Kidney capillary endothelial cell (primary cell): ENCODE data around the gene LGMN.
"Not testable (repeated sequence)": the region's sequence is repeated elsewhere in the genome, so short reads cannot be mapped to it uniquely, and the experiment has no call there.

Experiments
- DNase-seq: peaks from one replicate; pipeline ENCODE4 v3.0.0-alpha.2; 2018; ENCODE audit warnings: low spot score

Gene LGMN

DNA sequence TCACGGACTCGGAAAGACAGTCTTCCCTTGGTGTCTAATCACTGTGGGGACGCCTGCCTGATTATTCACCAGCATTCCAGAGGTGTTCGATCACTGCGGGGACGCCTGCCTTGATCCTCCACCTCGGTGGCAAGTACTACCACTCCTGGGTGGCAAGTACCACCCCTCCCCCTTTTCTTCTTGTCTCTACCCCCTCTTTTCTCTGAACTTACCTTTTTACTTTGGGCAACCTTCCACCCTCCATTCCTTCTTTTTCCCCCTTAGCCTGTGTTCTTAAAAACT is 12.0 kb upstream of the LGMN start:
- no peak for DNase-seq

DNA sequence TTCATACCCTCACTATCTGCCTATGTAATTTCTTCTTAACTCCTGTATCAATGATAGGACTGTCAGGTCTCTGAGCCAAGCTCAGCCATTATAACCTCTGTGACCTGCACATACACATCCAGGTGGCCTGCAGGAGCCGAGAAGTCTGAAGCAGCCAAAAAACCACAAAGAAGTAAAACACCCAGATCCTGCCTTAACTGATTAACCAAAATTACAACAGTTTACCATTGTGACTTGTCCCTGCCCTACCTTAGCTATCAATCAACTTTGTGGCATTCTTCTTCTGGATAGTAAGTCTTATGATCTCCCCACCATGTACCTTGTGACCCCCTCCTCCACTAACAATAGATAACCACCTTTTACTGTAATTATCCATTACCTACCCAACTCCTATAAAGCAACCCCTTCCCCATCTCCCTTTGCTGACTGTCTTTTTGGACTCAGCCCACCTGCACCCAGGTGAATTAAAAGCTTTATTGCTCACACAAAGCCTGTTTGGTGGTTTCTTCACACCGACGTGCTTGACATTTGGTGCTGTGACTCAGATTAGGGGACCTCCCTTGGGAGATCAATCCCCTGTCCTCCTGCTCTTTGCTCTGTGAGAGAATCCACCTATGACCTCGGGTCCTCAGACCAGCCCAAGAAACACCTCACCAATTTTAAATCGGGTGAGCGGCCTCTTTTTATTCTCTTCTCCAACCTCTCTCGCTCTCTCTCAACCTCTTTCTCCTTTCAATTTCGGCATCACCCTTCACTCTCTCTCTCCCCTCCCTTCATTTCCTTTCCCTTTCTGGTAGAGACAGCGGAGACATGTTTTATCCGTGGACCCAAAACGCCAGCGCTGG is 11.5 kb upstream of the LGMN start:
- DNase-seq: no peak

GRCh38 chr14:92759300-92759678 is 10.9 kb upstream of the LGMN start:
- no peak for DNase-seq

DNA sequence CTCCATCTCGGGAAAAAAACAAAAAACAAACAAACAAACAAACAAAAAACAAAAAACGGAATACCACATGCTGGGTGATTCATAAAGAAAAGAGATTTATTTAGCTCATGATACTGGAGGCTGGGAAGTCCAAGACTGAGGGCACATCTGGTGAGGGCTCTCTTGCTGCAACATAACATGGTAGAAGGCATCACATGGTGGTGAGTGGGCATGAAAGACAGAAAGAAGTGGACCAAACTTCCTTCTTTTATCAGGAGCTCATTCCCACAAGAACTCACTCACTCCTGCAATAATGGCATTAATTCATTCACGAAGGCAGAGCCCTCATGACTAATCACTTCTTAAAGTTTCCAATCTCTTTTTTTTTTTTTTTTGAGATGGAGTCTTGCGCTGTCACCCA is 8.0 kb upstream of the LGMN start:
- DNase-seq: no peak

GRCh38 chr14:92755495-92755894 is 7.1 kb upstream of the LGMN start:
- DNase-seq: no peak

GRCh38 chr14:92754966-92755365 is 6.5 kb upstream of the LGMN start:
- no peak for DNase-seq

GRCh38 chr14:92753250-92753649 is 4.8 kb upstream of the LGMN start:
- no peak for DNase-seq

DNA sequence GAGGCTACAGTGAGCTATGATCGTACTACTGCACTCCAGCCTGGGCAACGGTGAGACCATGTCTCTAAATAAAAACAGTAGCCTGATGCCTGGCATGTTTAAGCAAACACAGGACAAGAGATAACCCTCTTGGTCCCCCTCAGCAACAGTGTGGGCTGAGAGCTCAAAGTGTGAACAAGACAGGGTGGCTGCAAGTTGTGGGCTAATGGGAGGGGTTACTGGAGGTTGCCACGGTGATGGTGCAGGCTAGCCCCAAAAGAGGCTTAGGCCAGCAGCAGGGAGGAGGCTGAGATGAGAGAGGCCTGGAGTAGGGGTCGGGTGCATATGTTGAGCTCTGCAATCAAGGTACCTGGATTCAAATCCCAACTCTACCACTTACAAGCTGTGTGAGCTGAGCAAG is 3.4 kb upstream of the LGMN start:
- DNase-seq: no peak

DNA sequence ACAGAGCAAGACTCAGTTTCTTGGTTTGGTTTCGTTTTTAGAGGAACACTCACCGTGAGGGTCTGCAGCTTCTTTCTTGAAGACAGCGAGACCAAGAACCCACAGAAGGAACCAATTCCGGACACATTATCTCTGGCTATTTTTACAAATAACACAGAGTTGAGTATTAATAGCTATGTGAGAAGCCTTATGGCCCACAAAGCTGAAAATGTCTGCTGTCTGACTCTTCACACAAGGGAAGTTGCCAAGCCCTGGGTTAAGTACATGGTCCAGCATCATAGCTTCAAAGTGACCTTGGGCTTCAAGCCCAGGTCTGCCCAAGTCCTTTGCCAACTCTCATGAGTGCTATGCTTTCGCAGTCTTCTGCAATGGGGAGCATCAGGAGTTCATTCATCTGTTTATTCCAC is 2.6 kb upstream of the LGMN start:
- no peak for DNase-seq

DNA sequence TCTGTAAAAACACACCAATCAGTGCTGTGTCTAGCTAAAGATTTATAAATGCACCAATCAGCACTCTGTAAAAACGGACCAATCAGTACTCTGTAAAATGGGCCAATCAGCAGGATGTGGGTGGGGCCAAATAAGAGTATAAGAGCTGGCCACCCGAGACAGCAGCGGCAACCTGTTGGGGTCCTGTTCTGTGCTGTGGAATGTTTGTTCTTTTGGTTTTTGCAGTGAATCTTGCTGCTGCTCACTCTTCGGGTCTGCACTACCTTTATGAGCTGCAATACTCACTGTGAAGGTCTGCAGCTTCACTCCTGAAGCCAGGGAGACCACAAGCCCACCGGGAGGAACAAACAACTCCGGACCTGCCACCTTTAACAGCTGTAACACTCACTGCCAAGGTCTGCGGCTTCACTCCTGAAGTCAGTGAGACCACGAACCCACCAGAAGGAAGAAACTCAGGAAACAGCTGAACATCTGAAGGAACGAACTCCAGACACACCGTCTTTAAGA is 1.8 kb upstream of the LGMN start:
- DNase-seq: not testable (repeated sequence)

DNA sequence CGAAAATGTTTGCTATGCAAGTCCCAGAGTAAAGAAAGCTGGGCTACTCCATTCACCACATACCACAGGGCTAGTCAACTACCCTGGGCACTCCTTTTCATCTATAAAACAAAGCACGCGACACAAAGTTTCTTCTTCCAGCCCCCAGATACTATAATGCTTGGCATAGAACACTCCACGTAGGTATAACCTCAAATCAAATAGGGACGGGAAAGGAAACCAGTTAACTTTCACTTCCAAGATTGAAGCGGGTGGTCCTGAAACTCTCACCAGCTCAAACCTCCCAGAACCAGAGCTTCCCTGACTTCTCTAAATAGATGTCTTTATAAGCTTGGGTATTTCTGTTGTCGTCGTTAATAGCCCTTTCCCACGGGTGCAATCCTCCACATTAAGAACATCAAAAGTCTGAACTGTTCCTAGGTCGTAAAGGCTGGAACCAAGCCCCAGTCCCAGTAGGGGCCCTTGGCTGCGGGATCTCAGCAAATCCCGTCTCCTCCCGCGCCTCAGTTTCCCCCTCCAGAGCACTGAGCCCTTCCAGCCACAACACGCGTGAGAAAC is 647 bp downstream of the LGMN start:
- peak; percentile 20 for DNase-seq

DNA sequence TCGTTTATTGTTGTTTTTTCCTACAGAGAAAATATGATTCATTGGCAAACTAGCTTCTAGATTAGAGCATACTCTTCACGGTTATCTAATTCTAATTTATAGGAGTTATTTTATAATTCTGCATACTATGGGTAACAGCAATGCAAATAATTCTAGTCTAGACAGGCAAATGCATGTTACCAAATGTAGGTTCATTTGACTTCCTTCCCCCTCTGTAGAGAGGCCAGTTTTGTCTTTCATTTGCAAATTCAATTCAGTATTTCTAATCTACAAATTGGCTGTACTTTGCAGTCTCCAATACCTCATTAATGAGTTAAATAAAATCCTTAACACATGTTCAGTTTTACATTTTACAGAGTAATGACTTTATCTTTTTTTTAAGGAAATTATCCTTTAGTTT is 4.2 kb downstream of the LGMN start:
- no peak for DNase-seq

- no peak for DNase-seq
Measured at GRCh38 chr14:92740440-92740839, 8.0 kb downstream of the LGMN start.

DNA sequence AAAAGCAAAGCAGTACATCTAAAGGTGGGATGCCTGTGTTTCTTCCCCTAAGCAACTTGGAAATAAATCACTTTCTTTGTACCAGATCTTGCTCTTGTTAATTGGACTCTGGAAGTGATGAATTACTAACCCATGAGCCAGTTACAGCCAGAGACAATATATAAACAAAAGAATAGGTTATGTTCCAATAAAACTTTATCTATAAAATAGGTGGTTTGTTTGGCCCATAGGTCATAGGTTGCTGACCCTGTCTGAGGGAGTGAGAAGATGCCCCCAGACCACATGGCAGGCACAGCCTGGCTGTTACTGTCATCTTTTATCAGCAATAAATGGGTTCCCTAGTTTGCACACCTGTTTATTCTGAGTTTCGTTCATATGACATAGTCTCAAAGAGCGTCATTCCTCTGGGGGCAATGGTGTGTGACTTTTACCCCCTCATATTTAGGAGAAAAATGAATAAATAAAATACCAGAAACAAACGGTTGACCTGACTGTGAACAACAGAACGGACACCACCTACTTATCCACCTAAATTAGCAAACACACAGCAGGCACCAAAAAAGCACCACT is 10.7 kb downstream of the LGMN start:
- DNase-seq: no peak

DNA sequence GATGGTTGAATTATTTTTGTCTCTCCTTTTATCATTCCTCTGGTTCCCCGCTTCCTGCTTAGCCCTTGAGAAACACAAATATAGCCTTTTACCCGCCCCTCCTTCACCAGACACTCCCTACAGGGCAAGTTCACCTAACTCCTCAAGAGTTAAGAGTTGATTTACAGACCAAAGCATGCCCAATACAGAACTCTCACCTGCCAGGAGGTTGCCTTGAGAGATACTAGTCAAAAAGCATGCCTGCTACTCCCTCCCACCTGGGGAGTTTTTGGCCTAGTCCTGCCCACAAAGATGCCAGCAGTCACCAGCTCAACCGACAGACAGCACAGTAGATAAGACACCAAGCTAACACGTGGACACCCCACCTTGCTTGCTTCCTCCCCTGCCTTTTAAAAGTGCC is 11.2 kb downstream of the LGMN start:
- DNase-seq: no peak

DNA sequence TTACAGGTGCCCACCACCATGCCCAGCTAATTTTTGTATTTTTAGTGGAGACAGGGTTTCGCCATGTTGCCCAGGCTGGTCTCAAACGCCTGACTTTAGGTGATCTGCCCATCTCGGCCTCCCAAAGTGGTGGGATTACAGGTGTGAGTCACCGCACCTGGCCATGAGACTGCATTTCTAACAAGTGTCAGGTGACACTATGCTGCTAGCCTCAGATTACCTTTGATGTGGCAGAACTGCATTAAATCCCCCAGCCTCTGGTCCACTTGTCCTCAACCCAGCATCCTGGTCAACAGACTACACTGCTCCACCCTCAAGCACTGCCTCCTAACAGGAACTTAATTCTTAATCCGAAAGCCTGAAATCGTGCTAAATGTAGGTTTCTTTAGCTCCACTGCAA is 13.1 kb downstream of the LGMN start:
- no peak for DNase-seq

- no peak for DNase-seq
Measured at GRCh38 chr14:92734618-92735017, 13.8 kb downstream of the LGMN start.

GRCh38 chr14:92733007-92733406 is 15.4 kb downstream of the LGMN start:
- no peak for DNase-seq

- DNase-seq: no peak
Measured at GRCh38 chr14:92731622-92732115, 16.8 kb downstream of the LGMN start.

GRCh38 chr14:92729634-92730358 is 18.6 kb downstream of the LGMN start:
- DNase-seq: no peak

DNA sequence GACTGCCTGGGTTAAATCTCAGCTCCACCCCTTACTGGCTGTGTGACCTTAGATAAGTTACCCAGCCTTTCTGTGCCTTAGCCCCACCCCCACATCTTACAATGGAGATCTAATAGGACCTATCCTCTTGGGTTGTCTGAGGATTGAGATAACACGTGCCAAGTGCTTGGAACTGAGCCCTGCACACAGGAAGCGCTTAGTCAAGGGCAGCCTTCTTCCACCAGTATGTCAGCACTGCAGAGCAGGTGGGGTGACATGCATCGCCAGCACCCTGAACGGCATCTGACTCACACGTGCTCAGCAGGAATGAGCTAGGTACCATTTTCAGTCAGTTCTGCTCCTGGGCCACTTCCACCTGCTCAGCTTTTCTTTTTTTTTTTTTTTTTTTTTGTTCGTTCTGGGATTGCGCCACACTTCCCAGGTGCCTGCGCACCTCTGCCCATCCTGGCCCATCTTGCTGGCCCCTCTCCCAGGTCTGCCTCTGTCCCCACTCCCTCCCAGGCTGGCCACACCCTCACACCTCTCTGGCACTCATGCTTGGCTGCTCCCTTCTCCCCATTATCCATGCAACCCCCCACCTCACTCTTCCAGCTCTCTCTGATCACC is 19.6 kb downstream of the LGMN start:
- no peak for DNase-seq

GRCh38 chr14:92726933-92727262 is 21.5 kb downstream of the LGMN start:
- no peak for DNase-seq
